HepG2 (cell line): Measurements from ENCODE around the gene UBR4. TPM values are rescaled to one million over a fixed set of nuclear protein-coding genes. Genes with fewer than 3 reads are reported as not detected.

Source experiments
- CBFB ChIP-seq: sonication (generic); formaldehyde crosslinking; IDR thresholded peaks from 2 replicates; pipeline ENCODE4 v1.4.0; 2020; ENCODE audit warnings: missing genetic modification reagents
- ESRRA ChIP-seq: sonication (generic); formaldehyde crosslinking; IDR thresholded peaks from 2 replicates; pipeline ENCODE4 v1.5.1; 2020; ENCODE audit warnings: mild to moderate bottlenecking, low read depth, missing genetic modification reagents
- HMG20B ChIP-seq: conservative IDR thresholded peaks from 2 replicates; pipeline ENCODE4 v1.6.1; 2016; ENCODE audit warnings: missing genetic modification reagents, missing compliant biosample characterization
- HNF4A ChIP-seq: sonication (generic); formaldehyde crosslinking; IDR thresholded peaks from 2 replicates; pipeline ENCODE4 v1.4.0; 2020; ENCODE audit warnings: missing genetic modification reagents
- HOXA5 ChIP-seq: sonication (generic); formaldehyde crosslinking; IDR thresholded peaks from 2 replicates; pipeline ENCODE4 v1.4.0; 2020; ENCODE audit warnings: missing genetic modification reagents
- HOXD1 ChIP-seq: sonication (generic); formaldehyde crosslinking; IDR thresholded peaks from 2 replicates; pipeline ENCODE4 v1.5.0; 2020; ENCODE audit warnings: missing genetic modification reagents
- NCOA5 ChIP-seq: sonication (generic); formaldehyde crosslinking; IDR thresholded peaks from 2 replicates; pipeline ENCODE4 v1.4.0; 2020; ENCODE audit warnings: missing genetic modification reagents
- SPEN ChIP-seq: sonication (generic); formaldehyde crosslinking; IDR thresholded peaks from 2 replicates; pipeline ENCODE4 v1.5.1; 2020; ENCODE audit warnings: low read depth, mild to moderate bottlenecking, missing genetic modification reagents
- TSC22D2 ChIP-seq: sonication (generic); formaldehyde crosslinking; IDR thresholded peaks from 2 replicates; pipeline ENCODE4 v1.5.1; 2020; ENCODE audit warnings: missing genetic modification reagents, mild to moderate bottlenecking, borderline replicate concordance
- ZC3H4 ChIP-seq: sonication (generic); formaldehyde crosslinking; IDR thresholded peaks from 2 replicates; pipeline ENCODE4 v1.4.0; 2020; ENCODE audit warnings: missing genetic modification reagents, borderline replicate concordance
- ZNF235 ChIP-seq: sonication (generic); formaldehyde crosslinking; IDR thresholded peaks from 2 replicates; pipeline ENCODE4 v1.8.1; 2023; ENCODE audit warnings: mild to moderate bottlenecking, missing genetic modification reagents, borderline replicate concordance
- ZNF263 ChIP-seq: sonication (generic); formaldehyde crosslinking; IDR thresholded peaks from 2 replicates; pipeline ENCODE4 v1.4.0; 2020; ENCODE audit warnings: missing genetic modification reagents
- ZNF354B ChIP-seq: sonication (generic); formaldehyde crosslinking; IDR thresholded peaks from 2 replicates; pipeline ENCODE4 v1.8.0; 2022; ENCODE audit warnings: mild to moderate bottlenecking, missing genetic modification reagents
- ZNF383 ChIP-seq: sonication (generic); formaldehyde crosslinking; IDR thresholded peaks from 2 replicates; pipeline ENCODE4 v1.4.0; 2020; ENCODE audit warnings: missing genetic modification reagents, mild to moderate bottlenecking, borderline replicate concordance
- ZNF432 ChIP-seq: sonication (generic); formaldehyde crosslinking; IDR thresholded peaks from 2 replicates; pipeline ENCODE4 v1.5.0; 2020; ENCODE audit warnings: missing genetic modification reagents, mild to moderate bottlenecking, borderline replicate concordance
- ZNF878 ChIP-seq: sonication (generic); formaldehyde crosslinking; IDR thresholded peaks from 2 replicates; pipeline ENCODE4 v1.8.1; 2023; ENCODE audit warnings: mild to moderate bottlenecking, missing genetic modification reagents, moderate library complexity
- polyA plus RNA-seq, 8 experiments: library from polyadenylated mRNA; depleted of rRNA in 3 of 8; stranded (reverse) in 7 of 8; unstranded in 1 of 8; fragments of >200 nt; fragmentation: Illumina TruSeq in 4 of 8; extraction: Trizol in 4 of 8; gene quantifications; 2 replicates each; pipeline versions ENCODE4 v1.2.1 to v1.2.3, GENCODE V29; 2011 to 2016; ENCODE audit warnings: low read depth in 4 of 8, missing spikeins in 1 of 8, mixed read lengths in 1 of 8; ENCODE audit not compliant: insufficient read depth in 1 of 8
- total RNA-seq, 5 experiments: library from RNA; depleted of rRNA; stranded (reverse); fragments of >200 nt; fragmentation: Illumina TruSeq; extraction: Trizol; gene quantifications; 2 replicates each; pipeline ENCODE4 v1.2.3, GENCODE V29; 2016; ENCODE audit warnings: low read depth in 1 of 5
- TF ChIP-seq, protein P1 (sequence below): sonication (generic); formaldehyde crosslinking; IDR thresholded peaks from 2 replicates; pipeline ENCODE4 v1.4.0; 2020; ENCODE audit warnings: missing genetic modification reagents, borderline replicate concordance
- TF ChIP-seq, protein P2 (sequence below): sonication (generic); formaldehyde crosslinking; IDR thresholded peaks from 2 replicates; pipeline ENCODE4 v1.4.0; 2020; ENCODE audit warnings: missing genetic modification reagents, borderline replicate concordance
- TF ChIP-seq, protein P3 (sequence below): sonication (generic); formaldehyde crosslinking; IDR thresholded peaks from 2 replicates; pipeline ENCODE4 v1.8.1; 2023; ENCODE audit warnings: mild to moderate bottlenecking, missing genetic modification reagents

UBR4 gene
- total and polyA plus RNA-seq, 2 of the 13 experiments (the other 11 are each of a cell fraction or from before 2014, with no cell fraction given), result 59.1 to 106 TPM

DNA sequence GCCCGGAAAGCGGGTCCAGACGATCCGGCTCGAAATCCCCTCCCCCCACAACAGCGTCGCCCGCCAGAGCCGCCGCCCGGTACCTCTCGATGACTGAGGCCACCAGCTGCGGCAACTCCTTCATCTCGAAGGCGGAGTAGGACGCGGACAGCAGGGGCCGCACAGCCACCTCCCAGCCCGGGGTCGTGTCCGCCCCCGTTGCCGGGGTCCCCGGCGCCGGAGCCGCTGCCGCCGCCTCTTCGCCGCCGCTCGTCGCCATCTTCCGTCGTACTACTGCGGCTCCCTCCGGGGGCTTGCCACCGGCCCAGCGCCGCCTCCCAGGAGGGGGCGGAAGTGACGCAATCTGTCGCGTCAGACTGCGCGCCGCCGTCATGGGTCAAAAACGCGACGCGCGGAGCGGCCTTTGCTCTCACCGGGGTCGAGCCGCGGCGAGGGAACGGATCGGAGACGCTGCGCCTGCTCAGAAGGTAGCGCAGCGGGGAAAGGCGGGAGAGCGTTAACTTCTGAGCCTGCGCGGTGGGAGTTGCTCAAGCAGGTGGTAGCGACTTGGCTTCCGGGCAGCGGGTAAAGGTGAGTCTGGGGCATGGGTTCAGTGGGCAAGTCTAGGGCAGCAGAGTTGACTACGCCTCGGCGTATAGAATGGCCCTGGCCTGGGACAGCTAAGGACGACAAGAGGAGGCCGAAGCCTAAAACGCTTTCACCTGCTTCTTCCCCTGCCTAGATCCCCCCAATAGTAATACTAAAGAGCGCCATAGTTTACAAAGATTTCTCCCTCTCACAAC is at the start of gene UBR4 (continued):
- TF ChIP-seq ZNF878, result peak; percentile 73; the same call in 1 of the 2 replicates
- peak; percentile 71 for TF ChIP-seq ZNF263 (CRISPR knock-in tag)
- TF ChIP-seq, protein P1, sequence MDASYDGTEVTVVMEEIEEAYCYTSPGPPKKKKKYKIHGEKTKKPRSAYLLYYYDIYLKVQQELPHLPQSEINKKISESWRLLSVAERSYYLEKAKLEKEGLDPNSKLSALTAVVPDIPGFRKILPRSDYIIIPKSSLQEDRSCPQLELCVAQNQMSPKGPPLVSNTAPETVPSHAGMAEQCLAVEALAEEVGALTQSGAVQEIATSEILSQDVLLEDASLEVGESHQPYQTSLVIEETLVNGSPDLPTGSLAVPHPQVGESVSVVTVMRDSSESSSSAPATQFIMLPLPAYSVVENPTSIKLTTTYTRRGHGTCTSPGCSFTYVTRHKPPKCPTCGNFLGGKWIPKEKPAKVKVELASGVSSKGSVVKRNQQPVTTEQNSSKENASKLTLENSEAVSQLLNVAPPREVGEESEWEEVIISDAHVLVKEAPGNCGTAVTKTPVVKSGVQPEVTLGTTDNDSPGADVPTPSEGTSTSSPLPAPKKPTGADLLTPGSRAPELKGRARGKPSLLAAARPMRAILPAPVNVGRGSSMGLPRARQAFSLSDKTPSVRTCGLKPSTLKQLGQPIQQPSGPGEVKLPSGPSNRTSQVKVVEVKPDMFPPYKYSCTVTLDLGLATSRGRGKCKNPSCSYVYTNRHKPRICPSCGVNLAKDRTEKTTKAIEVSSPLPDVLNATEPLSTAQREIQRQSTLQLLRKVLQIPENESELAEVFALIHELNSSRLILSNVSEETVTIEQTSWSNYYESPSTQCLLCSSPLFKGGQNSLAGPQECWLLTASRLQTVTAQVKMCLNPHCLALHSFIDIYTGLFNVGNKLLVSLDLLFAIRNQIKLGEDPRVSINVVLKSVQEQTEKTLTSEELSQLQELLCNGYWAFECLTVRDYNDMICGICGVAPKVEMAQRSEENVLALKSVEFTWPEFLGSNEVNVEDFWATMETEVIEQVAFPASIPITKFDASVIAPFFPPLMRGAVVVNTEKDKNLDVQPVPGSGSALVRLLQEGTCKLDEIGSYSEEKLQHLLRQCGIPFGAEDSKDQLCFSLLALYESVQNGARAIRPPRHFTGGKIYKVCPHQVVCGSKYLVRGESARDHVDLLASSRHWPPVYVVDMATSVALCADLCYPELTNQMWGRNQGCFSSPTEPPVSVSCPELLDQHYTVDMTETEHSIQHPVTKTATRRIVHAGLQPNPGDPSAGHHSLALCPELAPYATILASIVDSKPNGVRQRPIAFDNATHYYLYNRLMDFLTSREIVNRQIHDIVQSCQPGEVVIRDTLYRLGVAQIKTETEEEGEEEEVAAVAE (CRISPR knock-in tag), result peak; percentile 72; the same call in 1 of the 2 replicates
- TF ChIP-seq, protein P2, sequence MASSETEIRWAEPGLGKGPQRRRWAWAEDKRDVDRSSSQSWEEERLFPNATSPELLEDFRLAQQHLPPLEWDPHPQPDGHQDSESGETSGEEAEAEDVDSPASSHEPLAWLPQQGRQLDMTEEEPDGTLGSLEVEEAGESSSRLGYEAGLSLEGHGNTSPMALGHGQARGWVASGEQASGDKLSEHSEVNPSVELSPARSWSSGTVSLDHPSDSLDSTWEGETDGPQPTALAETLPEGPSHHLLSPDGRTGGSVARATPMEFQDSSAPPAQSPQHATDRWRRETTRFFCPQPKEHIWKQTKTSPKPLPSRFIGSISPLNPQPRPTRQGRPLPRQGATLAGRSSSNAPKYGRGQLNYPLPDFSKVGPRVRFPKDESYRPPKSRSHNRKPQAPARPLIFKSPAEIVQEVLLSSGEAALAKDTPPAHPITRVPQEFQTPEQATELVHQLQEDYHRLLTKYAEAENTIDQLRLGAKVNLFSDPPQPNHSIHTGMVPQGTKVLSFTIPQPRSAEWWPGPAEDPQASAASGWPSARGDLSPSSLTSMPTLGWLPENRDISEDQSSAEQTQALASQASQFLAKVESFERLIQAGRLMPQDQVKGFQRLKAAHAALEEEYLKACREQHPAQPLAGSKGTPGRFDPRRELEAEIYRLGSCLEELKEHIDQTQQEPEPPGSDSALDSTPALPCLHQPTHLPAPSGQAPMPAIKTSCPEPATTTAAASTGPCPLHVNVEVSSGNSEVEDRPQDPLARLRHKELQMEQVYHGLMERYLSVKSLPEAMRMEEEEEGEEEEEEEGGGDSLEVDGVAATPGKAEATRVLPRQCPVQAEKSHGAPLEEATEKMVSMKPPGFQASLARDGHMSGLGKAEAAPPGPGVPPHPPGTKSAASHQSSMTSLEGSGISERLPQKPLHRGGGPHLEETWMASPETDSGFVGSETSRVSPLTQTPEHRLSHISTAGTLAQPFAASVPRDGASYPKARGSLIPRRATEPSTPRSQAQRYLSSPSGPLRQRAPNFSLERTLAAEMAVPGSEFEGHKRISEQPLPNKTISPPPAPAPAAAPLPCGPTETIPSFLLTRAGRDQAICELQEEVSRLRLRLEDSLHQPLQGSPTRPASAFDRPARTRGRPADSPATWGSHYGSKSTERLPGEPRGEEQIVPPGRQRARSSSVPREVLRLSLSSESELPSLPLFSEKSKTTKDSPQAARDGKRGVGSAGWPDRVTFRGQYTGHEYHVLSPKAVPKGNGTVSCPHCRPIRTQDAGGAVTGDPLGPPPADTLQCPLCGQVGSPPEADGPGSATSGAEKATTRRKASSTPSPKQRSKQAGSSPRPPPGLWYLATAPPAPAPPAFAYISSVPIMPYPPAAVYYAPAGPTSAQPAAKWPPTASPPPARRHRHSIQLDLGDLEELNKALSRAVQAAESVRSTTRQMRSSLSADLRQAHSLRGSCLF (CRISPR knock-in tag), result no peak
- TF ChIP-seq ZNF432 (CRISPR knock-in tag), result no peak
- TF ChIP-seq CBFB (CRISPR knock-in tag), result peak; percentile 87
- peak; percentile 81 for TF ChIP-seq HOXA5 (CRISPR knock-in tag)
- peak; percentile 86; the same call in 1 of the 2 replicates for TF ChIP-seq ZNF235 (CRISPR knock-in tag)
- TF ChIP-seq TSC22D2, result peak; percentile 34; the same call in 1 of the 2 replicates
- TF ChIP-seq ESRRA (CRISPR knock-in tag), result peak; percentile 92
- TF ChIP-seq NCOA5, result no peak
- peak; percentile 68; the same call in 1 of the 2 replicates for TF ChIP-seq HOXD1
- TF ChIP-seq ZNF383, result no peak
- no peak; the same call in 1 of the 2 replicates for TF ChIP-seq ZNF354B (CRISPR knock-in tag)
- peak; percentile 99 for TF ChIP-seq SPEN
- TF ChIP-seq ZC3H4 (CRISPR knock-in tag), result no peak
- 0 out of 2 replicates have a peak, but pooled peaks have one; percentile 36 for TF ChIP-seq HMG20B (CRISPR knock-in tag)
- TF ChIP-seq, protein P3, sequence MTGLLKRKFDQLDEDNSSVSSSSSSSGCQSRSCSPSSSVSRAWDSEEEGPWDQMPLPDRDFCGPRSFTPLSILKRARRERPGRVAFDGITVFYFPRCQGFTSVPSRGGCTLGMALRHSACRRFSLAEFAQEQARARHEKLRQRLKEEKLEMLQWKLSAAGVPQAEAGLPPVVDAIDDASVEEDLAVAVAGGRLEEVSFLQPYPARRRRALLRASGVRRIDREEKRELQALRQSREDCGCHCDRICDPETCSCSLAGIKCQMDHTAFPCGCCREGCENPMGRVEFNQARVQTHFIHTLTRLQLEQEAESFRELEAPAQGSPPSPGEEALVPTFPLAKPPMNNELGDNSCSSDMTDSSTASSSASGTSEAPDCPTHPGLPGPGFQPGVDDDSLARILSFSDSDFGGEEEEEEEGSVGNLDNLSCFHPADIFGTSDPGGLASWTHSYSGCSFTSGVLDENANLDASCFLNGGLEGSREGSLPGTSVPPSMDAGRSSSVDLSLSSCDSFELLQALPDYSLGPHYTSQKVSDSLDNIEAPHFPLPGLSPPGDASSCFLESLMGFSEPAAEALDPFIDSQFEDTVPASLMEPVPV, result peak; percentile 85
- peak; percentile 97 for TF ChIP-seq HNF4A (CRISPR knock-in tag)
